OCI-LY1 (cell line): ENCODE results near the gene TUFM.
"Not testable (repeated sequence)": the region's sequence is repeated elsewhere in the genome, so short reads cannot be mapped to it uniquely, and the experiment has no call there.

Source experiments
- H2AFZ ChIP-seq: fragments of 200-600 bp; sonication (generic), shearing (Covaris generic); 2 replicates; pipeline ENCODE4 v1.6.0; 2014; ENCODE audit warnings: antibody characterized with exemption, mild to moderate bottlenecking, low read length
- H3F3A ChIP-seq: fragments of 200-600 bp; sonication (generic), shearing (Covaris generic); 2 replicates; pipeline ENCODE4 v1.6.0; 2014; ENCODE audit warnings: mild to moderate bottlenecking, antibody characterized with exemption, low read length, moderate library complexity; ENCODE audit not compliant: insufficient read depth
- H3K27ac ChIP-seq: fragments of 200-600 bp; sonication (generic); 2 replicates; pipeline ENCODE4 v1.5.1; 2014; ENCODE audit warnings: low read length, mixed run types, mild to moderate bottlenecking, low read depth; ENCODE audit not compliant: poor library complexity, severe bottlenecking
- H3K27me3 ChIP-seq: fragments of 200-600 bp; sonication (generic); 2 replicates; pipeline ENCODE4 v1.6.0; 2014; ENCODE audit warnings: antibody characterized with exemption, mild to moderate bottlenecking, low read length, moderate library complexity; ENCODE audit not compliant: insufficient read depth
- H3K36me3 ChIP-seq: fragments of 200-600 bp; sonication (generic); 2 replicates; pipeline ENCODE4 v1.6.1; 2014; ENCODE audit warnings: mild to moderate bottlenecking, antibody characterized with exemption, low read length, moderate library complexity, mixed read lengths; ENCODE audit not compliant: insufficient read depth
- H3K4me1 ChIP-seq: fragments of 200-600 bp; sonication (generic); 2 replicates; pipeline ENCODE4 v1.5.1; 2014; ENCODE audit warnings: mild to moderate bottlenecking, low read length, moderate library complexity; ENCODE audit not compliant: insufficient read depth, severe bottlenecking
- H3K4me2 ChIP-seq: fragments of 200-600 bp; sonication (generic), shearing (Covaris generic); 2 replicates; pipeline ENCODE4 v1.6.1; 2014; ENCODE audit warnings: low read length
- H3K4me3 ChIP-seq: fragments of 200-600 bp; sonication (generic); 2 replicates; pipeline ENCODE4 v1.5.1; 2014; ENCODE audit warnings: low read length, low read depth, mild to moderate bottlenecking, mixed read lengths; ENCODE audit not compliant: poor library complexity, severe bottlenecking
- H3K79me2 ChIP-seq: fragments of 200-600 bp; shearing (Covaris generic); 2 replicates; pipeline ENCODE4 v1.6.1; 2016; ENCODE audit warnings: mixed run types, low read length, mixed read lengths; ENCODE audit not compliant: insufficient read depth
- H3K9ac ChIP-seq: fragments of 200-600 bp; sonication (generic), shearing (Covaris generic); 2 replicates; pipeline ENCODE4 v1.6.1; 2014; ENCODE audit warnings: mild to moderate bottlenecking, low read length, mixed read lengths
- H3K9me2 ChIP-seq: fragments of 200-600 bp; sonication (generic), shearing (Covaris generic); 2 replicates; pipeline ENCODE4 v1.6.1; 2014; ENCODE audit warnings: low read depth, mild to moderate bottlenecking, low read length, mixed read lengths
- H3K9me3 ChIP-seq: fragments of 200-600 bp; shearing (Covaris generic); 2 replicates; pipeline ENCODE4 v1.6.1; 2014; ENCODE audit warnings: low read length, mixed read lengths
- H4K20me1 ChIP-seq: fragments of 200-600 bp; sonication (generic), shearing (Covaris generic); 2 replicates; pipeline ENCODE4 v1.6.0; 2016; ENCODE audit warnings: mild to moderate bottlenecking, low read length; ENCODE audit not compliant: insufficient read depth
- EZH2 ChIP-seq: fragments of 200-600 bp; sonication (generic), shearing (Covaris generic); IDR thresholded peaks from 2 replicates; pipeline ENCODE4 v1.8.0; 2017; ENCODE audit warnings: borderline replicate concordance, mixed run types, mild to moderate bottlenecking, antibody characterized with exemption, low read length, moderate library complexity, mixed read lengths
- TF ChIP-seq, protein P1 (sequence below): fragments of 200-600 bp; sonication (generic), shearing (Covaris generic); IDR thresholded peaks from 2 replicates; pipeline ENCODE4 v1.5.1; 2017; ENCODE audit warnings: mild to moderate bottlenecking, antibody characterized with exemption, low read length, moderate library complexity, mixed read lengths

Gene TUFM

GRCh38 chr16:28891964-28892890 lies 46.1 kb upstream of the TUFM start:
- Histone ChIP-seq H3K79me2 (no peaks in the 10 kb centered on the region), H3K36me3 (no peaks in the 10 kb centered on the region), H3F3A (no peaks in the 10 kb centered on the region), H3K4me2 (no peak overlapping the region), H3K27me3 (no peaks in the 10 kb centered on the region), H3K9me3 (no peaks in the 10 kb centered on the region), H3K9me2 (no peaks in the 10 kb centered on the region), H3K4me1 (no peaks in the 10 kb centered on the region), H4K20me1 (no peaks in the 10 kb centered on the region), H3K4me3 (no peak overlapping the region), H2AFZ (no peak overlapping the region), H3K27ac (no peak overlapping the region), H3K9ac (no peak overlapping the region)
- TF ChIP-seq, protein P1, sequence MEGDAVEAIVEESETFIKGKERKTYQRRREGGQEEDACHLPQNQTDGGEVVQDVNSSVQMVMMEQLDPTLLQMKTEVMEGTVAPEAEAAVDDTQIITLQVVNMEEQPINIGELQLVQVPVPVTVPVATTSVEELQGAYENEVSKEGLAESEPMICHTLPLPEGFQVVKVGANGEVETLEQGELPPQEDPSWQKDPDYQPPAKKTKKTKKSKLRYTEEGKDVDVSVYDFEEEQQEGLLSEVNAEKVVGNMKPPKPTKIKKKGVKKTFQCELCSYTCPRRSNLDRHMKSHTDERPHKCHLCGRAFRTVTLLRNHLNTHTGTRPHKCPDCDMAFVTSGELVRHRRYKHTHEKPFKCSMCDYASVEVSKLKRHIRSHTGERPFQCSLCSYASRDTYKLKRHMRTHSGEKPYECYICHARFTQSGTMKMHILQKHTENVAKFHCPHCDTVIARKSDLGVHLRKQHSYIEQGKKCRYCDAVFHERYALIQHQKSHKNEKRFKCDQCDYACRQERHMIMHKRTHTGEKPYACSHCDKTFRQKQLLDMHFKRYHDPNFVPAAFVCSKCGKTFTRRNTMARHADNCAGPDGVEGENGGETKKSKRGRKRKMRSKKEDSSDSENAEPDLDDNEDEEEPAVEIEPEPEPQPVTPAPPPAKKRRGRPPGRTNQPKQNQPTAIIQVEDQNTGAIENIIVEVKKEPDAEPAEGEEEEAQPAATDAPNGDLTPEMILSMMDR: no peak
- no peak for TF ChIP-seq EZH2

DNA sequence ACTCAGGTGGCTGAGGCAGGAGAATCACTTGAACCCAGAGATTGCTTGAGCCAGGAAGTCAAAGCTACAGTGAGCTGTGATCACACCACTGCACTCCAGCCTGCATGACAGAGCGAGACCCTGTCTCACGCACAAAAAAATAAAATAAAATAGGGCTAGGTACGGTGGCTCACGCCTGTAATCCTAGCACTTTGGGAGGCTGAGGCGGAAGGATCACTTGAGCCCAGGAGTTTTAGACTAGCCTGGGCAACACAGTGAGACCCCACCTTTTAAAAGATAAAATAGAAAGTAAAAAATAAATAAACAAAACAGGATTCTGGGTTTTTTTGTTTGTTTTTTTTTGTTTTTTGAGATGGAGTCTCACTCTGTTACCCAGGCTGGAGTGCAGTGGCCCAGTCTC lies 44.2 kb upstream of the TUFM start:
- H3K27ac ChIP-seq, H3K79me2 ChIP-seq, H3K9me2 ChIP-seq, H4K20me1 ChIP-seq, H3F3A ChIP-seq, H3K4me1 ChIP-seq, H3K27me3 ChIP-seq, H3K36me3 ChIP-seq, H2AFZ ChIP-seq, H3K4me3 ChIP-seq, H3K9ac ChIP-seq, H3K9me3 ChIP-seq, H3K4me2 ChIP-seq: not testable (repeated sequence)

DNA sequence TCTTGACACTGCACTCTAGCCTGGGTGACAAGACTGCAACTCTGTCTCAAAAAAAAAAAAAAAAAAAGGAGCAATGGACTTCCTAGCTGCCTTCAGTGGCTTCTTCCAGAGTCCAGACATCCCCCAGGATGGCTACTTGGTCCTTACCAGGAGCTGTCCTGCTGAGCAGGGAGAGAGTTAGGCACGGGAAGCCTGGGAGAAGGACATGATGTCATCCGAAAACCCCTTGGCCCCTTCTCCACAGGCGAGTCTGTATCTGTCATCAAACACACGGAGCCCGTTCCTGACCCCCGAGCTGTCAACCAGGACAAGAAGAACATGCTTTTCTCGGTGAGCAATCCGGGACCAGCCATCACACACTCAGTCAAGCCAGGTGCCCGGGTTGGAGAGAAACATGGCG lies 40.8 kb upstream of the TUFM start:
- H3F3A ChIP-seq: no peaks in the 10 kb centered on the region
- no peaks in the 10 kb centered on the region for H3K27me3 ChIP-seq
- no peaks in the 10 kb centered on the region for H3K9me2 ChIP-seq
- no peaks in the 10 kb centered on the region for H3K9me3 ChIP-seq
- no peak overlapping the region for H3K27ac ChIP-seq
- H3K36me3 ChIP-seq: no peaks in the 10 kb centered on the region
- no peak overlapping the region for H3K4me3 ChIP-seq
- no peak for TF ChIP-seq EZH2
- TF ChIP-seq, protein P1: no peak
- no peaks in the 10 kb centered on the region for H3K4me1 ChIP-seq
- no peak overlapping the region for H2AFZ ChIP-seq
- H3K79me2 ChIP-seq: no peaks in the 10 kb centered on the region
- no peaks in the 10 kb centered on the region for H4K20me1 ChIP-seq
- H3K9ac ChIP-seq: no peak overlapping the region
- no peak overlapping the region for H3K4me2 ChIP-seq

GRCh38 chr16:28884045-28884444 lies 37.9 kb upstream of the TUFM start:
- no peaks in the 10 kb centered on the region for H4K20me1 ChIP-seq
- no peak overlapping the region for H3K27ac ChIP-seq
- H3K9me2 ChIP-seq: no peaks in the 10 kb centered on the region
- no peaks in the 10 kb centered on the region for H3F3A ChIP-seq
- H3K4me3 ChIP-seq: no peak overlapping the region
- no peaks in the 10 kb centered on the region for H3K9me3 ChIP-seq
- no peak overlapping the region for H3K9ac ChIP-seq
- peaks cover 9% of the 10 kb centered on the region for H3K4me1 ChIP-seq
- no peak overlapping the region for H2AFZ ChIP-seq
- no peaks in the 10 kb centered on the region for H3K36me3 ChIP-seq
- no peak for TF ChIP-seq EZH2
- TF ChIP-seq, protein P1: no peak
- no peak overlapping the region for H3K4me2 ChIP-seq
- no peaks in the 10 kb centered on the region for H3K79me2 ChIP-seq
- no peaks in the 10 kb centered on the region for H3K27me3 ChIP-seq
